NCI-H226 (cell line): ENCODE results near the gene NUDT16.
"Not testable (repeated sequence)": the region's sequence is repeated elsewhere in the genome, so short reads cannot be mapped to it uniquely, and the experiment has no call there.

ENCODE experiments used
- DNase-seq: peaks from one replicate; pipeline ENCODE4 v3.0.0-alpha.2; 2015

The NUDT16 gene

GRCh38 chr3:131381445-131382291 is at the start of gene NUDT16:
Gene NUDT16, plus strand, starts transcription at chr3:131381774. Its CDS starts 31 bp downstream, at chr3:131381805.
- peak; percentile 98 for DNase-seq

- no peak for DNase-seq
These were observed 42.5 kb upstream of the NUDT16 start for GRCh38 chr3:131338948-131339640.

GRCh38 chr3:131341761-131342160 is 39.8 kb upstream of the NUDT16 start:
- no peak for DNase-seq

DNA sequence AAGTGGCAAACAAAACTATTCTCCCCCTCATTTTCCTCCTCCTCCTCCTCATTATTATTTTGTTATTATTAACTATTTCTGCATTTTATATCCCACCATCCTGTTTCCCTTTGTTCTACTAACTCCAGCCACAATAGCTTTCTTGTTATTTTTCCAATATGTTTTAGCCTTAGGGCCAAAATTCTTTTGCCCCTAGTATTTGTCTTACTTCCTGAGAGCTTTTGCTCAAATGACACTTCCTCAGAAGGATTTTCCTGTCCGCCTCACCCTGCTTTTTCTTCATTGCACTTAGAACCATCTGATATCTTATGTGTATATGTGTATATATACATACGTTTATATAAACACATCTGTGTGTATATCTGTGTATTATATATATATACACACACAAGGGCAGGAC is 32.7 kb upstream of the NUDT16 start:
- no peak for DNase-seq

DNA sequence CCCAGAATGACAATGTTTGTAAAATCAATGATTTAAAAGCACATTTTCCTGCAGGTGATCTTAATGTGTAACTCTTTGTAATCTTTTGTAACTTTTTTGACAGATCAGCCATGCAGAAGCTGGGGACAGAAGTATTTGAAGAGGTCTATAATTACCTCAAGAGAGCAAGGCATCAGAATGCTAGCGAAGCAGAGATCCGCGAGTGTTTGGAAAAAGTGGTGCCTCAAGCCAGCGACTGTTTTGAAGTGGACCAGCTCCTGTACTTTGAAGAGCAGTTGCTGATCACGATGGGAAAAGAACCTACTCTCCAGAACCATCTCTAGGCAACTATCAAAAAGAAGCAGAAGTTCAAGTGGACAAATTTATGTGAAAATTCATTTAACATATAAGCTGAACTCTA is 32.1 kb upstream of the NUDT16 start:
- DNase-seq = no peak

DNA sequence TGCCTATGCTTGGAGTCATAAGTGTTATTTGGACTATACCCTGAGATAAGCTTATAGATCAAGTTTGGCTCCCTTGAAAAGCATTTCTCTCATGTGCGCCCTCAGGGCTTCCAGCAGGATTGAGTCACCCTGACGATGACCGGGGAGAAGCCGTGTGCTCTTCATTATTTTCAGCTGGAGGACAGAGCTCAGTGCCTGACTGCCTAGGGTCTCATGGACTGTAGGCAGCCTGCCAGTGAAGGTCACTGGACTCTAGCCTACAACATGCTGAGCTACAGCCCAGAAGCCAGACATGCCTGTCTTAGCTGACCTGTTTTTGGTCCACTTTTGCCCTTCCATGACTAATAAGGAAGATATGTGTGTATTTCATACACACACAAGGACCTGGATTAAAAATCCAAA is 31.6 kb upstream of the NUDT16 start:
- peak; percentile 90 for DNase-seq

DNA sequence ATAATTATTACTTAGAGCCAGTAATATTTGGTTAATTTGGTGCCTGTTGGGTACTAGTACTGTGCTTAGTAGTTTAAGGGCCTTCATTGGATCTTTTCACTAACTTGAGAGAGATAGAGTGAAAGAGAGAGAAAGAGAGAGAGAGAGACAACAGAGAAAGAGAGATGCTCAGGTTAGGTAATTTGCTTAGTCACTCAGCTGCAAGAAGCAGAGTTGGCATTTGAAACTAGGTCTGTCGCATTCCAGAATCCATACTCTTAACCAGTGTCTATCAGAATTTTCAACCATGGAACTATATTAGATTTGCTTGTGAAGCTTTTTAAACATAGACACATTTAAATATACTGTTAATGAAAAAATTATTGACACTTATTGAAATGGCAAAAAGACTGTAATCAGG is 31.1 kb upstream of the NUDT16 start:
- peak; percentile 55 for DNase-seq

- no peak for DNase-seq
These were observed 28.3 kb upstream of the NUDT16 start for GRCh38 chr3:131353016-131353877.

DNA sequence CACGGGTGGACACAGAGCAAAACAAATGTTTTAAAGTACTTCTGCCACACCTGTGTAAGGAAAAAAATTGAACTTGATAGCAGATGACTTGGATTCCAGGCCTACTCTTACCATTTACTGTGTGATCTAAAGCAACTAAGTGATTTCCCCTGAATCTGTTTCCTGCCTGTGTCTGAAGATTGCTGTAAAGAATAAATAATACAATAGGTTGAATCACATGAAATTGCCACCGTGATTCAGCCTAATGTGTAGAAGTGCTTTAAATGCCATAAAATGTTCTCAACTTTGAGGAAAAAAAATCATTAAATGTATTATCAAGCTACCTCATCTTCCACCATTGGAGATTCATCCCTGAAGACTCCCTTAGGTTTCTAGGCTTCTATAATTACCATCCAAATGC is 27.6 kb upstream of the NUDT16 start:
- no peak for DNase-seq

DNA sequence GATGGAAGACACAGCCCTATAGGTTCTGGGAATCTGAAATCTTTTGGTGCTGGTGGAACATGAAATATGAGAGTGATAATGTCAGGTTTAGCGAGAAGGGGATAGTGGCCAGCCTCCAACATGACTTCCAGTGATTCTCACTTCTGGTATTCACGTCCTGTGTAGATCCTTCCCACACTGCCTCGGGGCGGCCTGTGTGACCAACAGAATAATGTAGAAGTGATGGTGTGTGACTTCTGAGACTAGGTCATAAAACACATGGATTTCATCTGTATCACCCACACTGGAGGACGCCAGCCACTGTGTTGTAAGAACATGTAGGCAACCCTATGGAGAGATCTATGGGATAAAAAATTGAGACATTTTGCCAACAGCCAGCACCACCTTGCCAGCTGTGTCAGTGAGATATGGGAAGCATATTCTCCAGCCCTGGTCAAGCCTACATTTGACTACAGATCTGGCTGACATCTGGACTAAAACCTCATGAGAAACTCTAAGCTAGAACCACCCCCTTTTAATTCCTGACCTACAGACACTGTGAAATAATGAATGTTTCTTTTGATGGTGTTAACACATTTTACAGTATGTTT is 25.5 kb upstream of the NUDT16 start:
- no peak for DNase-seq

DNA sequence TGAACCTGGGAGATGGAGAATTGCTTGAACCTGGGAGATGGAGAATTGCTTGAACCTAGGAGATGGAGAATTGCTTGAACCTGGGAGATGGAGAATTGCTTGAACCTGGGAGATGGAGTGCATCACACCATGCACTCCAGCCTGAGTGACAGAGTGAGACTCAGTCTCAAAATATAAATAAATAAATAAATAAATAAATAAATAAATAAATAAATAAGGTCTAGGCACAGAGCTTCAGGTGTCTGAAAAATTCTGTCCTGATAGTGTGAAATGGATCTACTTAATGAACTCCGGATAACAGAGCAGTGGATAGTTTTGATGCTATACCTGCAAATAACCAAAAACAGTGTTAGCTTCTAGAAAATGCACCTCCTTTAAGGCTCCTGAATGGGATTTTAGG is 24.3 kb upstream of the NUDT16 start:
- DNase-seq = no peak

DNA sequence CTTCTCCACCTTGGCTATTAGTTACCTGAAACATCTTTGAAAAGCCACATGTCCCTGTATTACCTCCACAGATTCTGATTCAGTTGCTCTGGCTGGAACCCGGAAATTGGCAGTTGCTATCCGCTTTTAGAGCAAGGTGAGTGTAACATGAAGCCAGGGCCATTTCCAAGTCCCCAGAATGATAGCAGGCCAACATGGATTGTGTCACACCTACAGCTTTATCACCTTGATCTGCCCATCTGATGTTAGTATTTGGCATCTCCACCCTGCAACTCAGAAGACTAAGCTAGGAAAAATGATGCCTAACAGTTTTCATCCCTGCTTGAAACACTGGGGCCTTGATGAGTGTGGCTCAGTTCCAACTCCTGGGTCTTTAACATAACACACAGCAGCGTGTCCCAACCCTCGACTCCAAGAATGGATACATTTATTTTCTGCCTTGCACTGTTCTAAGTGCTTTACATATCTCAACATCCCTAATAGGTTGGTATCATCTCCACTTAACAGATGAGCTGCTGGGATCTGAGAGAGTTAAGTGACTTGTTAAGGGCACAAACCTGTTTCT is 21.3 kb upstream of the NUDT16 start:
- no peak for DNase-seq

GRCh38 chr3:131361066-131361463 is 20.5 kb upstream of the NUDT16 start:
- not testable (repeated sequence) for DNase-seq

DNA sequence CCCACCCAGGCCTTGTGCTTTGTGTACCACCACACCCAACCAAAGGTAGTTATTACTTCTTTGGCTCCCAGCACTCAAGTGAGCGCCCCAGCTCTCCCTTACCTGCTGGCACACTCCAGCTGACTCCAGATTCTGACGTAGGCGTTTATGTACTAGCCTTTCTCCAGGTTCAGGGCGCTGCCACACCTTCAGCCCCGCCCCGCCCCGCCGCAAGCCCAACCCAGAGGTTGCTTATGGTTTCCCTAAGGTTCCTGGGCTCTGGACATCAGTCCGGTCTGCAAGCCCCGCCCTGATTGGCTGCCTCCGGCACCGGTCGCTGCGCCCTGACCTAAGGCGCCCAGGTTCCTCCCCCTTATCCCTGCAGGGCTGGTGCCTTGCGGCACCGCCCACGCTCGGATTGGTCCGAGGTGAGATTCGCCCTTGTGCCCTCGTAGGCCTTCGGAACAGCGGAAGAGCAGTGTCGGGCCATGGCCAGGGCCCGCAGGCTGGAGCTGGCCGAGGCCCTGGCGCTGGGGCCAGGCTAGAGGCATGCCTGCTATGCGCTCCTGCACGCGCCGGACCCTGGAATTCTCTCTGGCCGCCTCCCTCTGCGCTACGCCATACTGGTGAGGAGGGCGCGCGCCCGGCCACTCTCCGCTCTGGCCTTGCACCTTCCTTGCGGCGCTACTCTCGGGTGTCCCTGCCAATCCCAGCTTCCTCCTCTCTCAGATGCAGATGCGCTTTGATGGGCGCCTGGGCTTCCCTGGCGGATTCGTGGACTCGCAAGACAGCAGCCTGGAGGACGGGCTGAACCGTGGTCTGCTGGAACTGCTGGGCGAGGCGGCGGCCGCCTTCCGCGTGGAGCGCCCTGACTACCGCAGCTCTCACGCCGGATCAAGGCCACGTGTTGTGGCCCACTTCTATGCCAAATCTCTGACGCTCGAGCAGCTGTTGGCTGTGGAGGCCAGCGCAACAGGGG is 19.8 kb upstream of the NUDT16 start:
- peak; percentile 97 for DNase-seq

DNA sequence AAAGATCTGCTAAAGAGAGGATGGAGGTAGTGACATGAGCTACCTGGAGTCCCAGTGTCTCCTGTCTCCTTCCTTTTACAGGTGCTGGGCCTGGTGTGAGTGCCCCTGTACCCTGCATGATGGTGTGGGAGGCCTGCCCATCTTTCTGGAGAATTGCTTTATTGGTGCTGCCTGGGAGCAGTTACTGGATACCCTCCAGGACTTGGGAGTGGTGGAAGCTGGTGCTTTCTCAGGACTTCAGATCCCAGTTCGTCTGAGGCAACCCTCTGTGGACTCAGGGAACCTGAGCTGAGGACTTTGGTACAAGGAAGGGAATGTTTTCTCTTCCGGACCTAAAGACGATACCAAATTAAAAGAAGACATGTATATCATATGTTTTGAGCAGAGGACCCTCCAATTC is 18.3 kb upstream of the NUDT16 start:
- DNase-seq = no peak

DNA sequence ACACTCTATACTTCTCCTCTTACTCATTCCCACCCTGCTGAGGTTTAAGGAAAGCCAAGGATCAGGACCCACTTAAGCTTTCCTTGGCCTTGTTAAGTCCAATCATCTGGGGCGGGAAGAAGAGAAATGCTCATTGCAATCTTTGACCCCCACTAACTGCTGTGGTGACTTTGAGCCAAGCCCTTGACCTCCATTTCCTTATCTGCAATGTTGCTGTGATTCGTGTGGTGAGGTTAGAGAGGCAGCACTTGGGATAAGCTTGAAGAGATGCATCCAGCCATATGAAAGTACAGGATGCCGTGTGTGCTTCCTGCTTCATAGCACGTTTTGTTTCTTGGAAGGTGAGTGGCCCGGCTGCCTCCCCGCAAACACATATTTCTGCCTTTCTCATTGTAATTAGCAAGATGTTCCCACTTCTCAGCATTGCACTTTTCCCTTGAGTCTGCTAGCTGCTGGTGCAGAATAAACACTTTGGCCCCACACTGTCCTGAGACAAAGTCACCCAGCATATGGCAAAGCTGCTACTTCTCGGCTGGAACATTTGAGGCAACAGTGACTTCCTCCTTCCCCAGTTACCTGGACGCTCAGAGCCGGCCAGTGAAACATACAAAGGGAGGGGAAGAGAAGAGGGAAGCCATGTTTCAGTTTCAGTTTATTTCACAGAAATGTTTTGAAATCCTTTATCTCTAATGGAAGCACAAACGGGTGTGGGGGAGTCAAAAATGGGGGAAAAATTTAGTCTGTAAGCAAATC is 10.5 kb upstream of the NUDT16 start:
- DNase-seq = no peak

DNA sequence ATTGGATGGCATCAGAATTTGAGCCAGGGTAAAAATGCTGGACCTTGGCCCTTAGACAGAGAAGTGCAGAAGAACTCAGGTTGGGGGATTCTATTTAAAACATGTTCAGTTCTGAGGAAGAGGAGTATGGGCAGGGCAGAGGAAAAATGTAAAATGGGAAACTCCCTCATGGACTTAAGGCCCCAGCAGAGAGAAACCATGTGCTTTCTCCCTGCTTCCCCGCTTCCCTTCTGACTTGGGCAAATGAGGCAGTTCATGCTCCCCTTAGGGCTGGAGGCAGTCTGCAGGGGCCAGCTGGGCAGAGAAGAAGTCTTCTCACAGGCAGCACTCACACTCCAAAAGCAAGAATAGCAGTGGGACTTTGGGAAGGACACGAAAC is 9.9 kb upstream of the NUDT16 start:
- no peak for DNase-seq

- no peak for DNase-seq
These were observed 6.8 kb upstream of the NUDT16 start for GRCh38 chr3:131374741-131375140.

DNA sequence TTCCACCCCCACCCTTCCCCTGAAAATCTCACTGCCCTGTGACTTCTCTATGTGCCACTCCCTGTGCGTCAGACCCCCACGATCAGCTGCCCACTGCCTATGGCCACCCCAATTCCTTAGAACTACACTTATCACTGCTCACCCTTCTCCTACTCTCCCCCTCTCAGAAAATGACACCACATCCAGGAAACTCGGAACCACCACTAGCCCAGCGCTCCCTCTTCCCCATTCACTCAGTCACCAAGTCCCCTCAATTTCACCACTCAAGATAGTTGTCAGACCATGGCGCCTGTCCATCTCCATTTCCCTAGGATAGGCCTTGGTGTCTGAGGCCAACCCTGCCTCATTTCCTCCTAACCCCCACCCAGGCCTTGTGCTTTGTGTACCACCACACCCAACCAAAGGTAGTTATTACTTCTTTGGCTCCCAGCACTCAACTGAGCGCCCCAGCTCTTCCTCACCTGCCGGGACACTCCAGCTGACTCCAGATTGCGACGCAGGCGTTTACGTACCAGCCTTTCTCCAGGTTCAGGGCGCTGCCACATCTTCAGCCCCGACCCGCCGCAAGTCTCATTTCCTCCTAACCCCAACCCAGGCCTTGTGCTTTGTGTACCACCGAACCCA is 641 bp upstream of the NUDT16 start:
- DNase-seq = not testable (repeated sequence)
